ENCODE measurements around the gene LEP.

GRCh38 chr7:128299109-128299607 lies 58.1 kb downstream of the LEP start:
- TF ChIP-seq ZNF274 (IDR thresholded peaks at IDR 0.05; ENCODE audit: low read depth, low read length): no peak
- TF ChIP-seq YY1 (IDR thresholded peaks at IDR 0.05; ENCODE audit: insufficient read depth, insufficient read length): no peak
- TF ChIP-seq SUZ12 (IDR thresholded peaks at IDR 0.05; ENCODE audit: extremely low read depth, insufficient read depth, insufficient read length): no peak

Data from NT2/D1 (cell line).